PC-3 (cell line): ENCODE data around the gene AGAP5. TPM values are rescaled to one million over a fixed set of nuclear protein-coding genes. Genes with fewer than 3 reads are reported as not detected.

Experiments
- ATAC-seq: fragments of 200-7000 bp; cut with Tn5 transposase; 2 replicates; pipeline ENCODE4 v1.9.1; 2020; ENCODE audit warnings: mild to moderate bottlenecking, moderate library complexity
- BruUV-seq: library from RNA; stranded (reverse); fragments of 400-500 nt; replicated peaks from 2 replicates; lab custom pipeline; 2021; lab: Mats Ljungman, UMichigan
- CTCF ChIA-PET: fragments of 300-600 bp; sonication (Branson Sonifier 250); formaldehyde crosslinking; loops from one replicate; lab custom pipeline; 2022; ENCODE audit warnings: antibody characterized with exemption; lab: Charles Lee
- POLR2A ChIA-PET: fragments of 300-600 bp; sonication (Branson Sonifier 250); formaldehyde crosslinking; loops from one replicate; lab custom pipeline; 2022; ENCODE audit warnings: antibody characterized with exemption; ENCODE audit not compliant: unreplicated experiment; lab: Charles Lee
- DNase-seq: peaks from one replicate; pipeline ENCODE4 v3.0.0-alpha.2; 2015
- H2AFZ ChIP-seq: fragments of 300-600 bp; sonication (generic); 2 replicates; pipeline ENCODE4 v1.6.0; 2016; ENCODE audit warnings: antibody characterized with exemption, low read length
- H3F3A ChIP-seq: fragments of 300-600 bp; sonication (generic); one replicate; pipeline ENCODE4 v1.6.0; 2017; ENCODE audit warnings: antibody characterized with exemption, low read length, control low read depth, mild to moderate bottlenecking; ENCODE audit not compliant: unreplicated experiment
- H3K27ac ChIP-seq: fragments of 300-600 bp; sonication (generic); 2 replicates; pipeline ENCODE4 v1.5.1; 2016; ENCODE audit warnings: mild to moderate bottlenecking, low read length
- H3K27me3 ChIP-seq: fragments of 300-600 bp; sonication (generic); 2 replicates; pipeline ENCODE4 v1.6.1; 2016; ENCODE audit warnings: low read length, mixed read lengths
- H3K36me3 ChIP-seq: fragments of 300-600 bp; sonication (generic); 2 replicates; pipeline ENCODE4 v1.6.1; 2016; ENCODE audit warnings: low read depth, mixed run types, low read length, mixed read lengths
- H3K4me1 ChIP-seq: fragments of 300-600 bp; sonication (generic); 2 replicates; pipeline ENCODE4 v1.5.1; 2016; ENCODE audit warnings: low read length; ENCODE audit not compliant: insufficient read depth
- H3K4me2 ChIP-seq: fragments of 300-600 bp; sonication (generic); 2 replicates; pipeline ENCODE4 v1.6.0; 2016; ENCODE audit warnings: low read length
- H3K4me3 ChIP-seq: fragments of 300-600 bp; sonication (generic); 2 replicates; pipeline ENCODE4 v1.5.1; 2016; ENCODE audit warnings: mild to moderate bottlenecking, low read length, mixed read lengths
- H3K79me2 ChIP-seq: fragments of 300-600 bp; sonication (generic); 2 replicates; pipeline ENCODE4 v1.6.1; 2017; ENCODE audit warnings: low read length, mixed read lengths
- H3K9ac ChIP-seq: fragments of 300-600 bp; sonication (generic); 2 replicates; pipeline ENCODE4 v1.6.0; 2016; ENCODE audit warnings: mild to moderate bottlenecking, low read length
- H3K9me2 ChIP-seq: fragments of 300-600 bp; sonication (generic); replicated peaks from 2 replicates; pipeline ENCODE4 v1.6.1; 2016; ENCODE audit warnings: mixed run types, low read length, mixed read lengths
- H3K9me3 ChIP-seq: fragments of 300-600 bp; sonication (generic); 2 replicates; pipeline ENCODE4 v1.6.1; 2016; ENCODE audit warnings: low read length, mixed read lengths
- H4K20me1 ChIP-seq: fragments of 300-600 bp; sonication (generic); 2 replicates; pipeline ENCODE4 v1.6.1; 2016; ENCODE audit warnings: low read length, mixed read lengths
- CTCF ChIP-seq: fragments of 300-600 bp; sonication (generic); conservative IDR thresholded peaks from 2 replicates; pipeline ENCODE4 v1.5.1; 2017; ENCODE audit warnings: antibody characterized with exemption, low read depth, mild to moderate bottlenecking, low read length
- EZH2 ChIP-seq: fragments of 300-600 bp; sonication (generic); IDR thresholded peaks from one replicate; pipeline ENCODE4 v1.6.1; 2017; ENCODE audit warnings: antibody characterized with exemption, mild to moderate bottlenecking, low read length; ENCODE audit not compliant: unreplicated experiment
- EZH2phosphoT487 ChIP-seq: fragments of 300-600 bp; sonication (generic); IDR thresholded peaks from 2 replicates; pipeline ENCODE4 v1.6.1; 2018; ENCODE audit warnings: mild to moderate bottlenecking, antibody characterized with exemption, low read length, borderline replicate concordance
- intact Hi-C: fragments of 100-400 bp; cut with micrococcal nuclease; formaldehyde crosslinking; loops from 2 replicates; pipeline ENCODE4 v1.9.0; 2023
- total RNA-seq: library from RNA; depleted of rRNA; stranded (reverse); fragments of >200 nt; gene quantifications from 2 replicates; pipeline ENCODE4 v1.2.3, GENCODE V29; 2014

AGAP5 gene
- total RNA-seq, 1 experiment from 2014 or later: 15.0 TPM

GRCh38 chr10:73644767-73645166 is 53.1 kb downstream of the AGAP5 start:
- intact Hi-C loops: loop anchor here (1.0 to 2.0 kb wide), 6 partner anchors 19 to 381 kb away; no protein-coding TSS in a partner anchor
- H3K4me2 ChIP-seq: no peak overlapping the region
- H3K27ac ChIP-seq: no peak overlapping the region
- H3K4me1 ChIP-seq: no peaks in the 10 kb centered on the region
- no peak for DNase-seq
- H3K27me3 ChIP-seq: no peaks in the 10 kb centered on the region
- no peaks in the 10 kb centered on the region for H3K9me2 ChIP-seq
- H3K79me2 ChIP-seq: no peaks in the 10 kb centered on the region
- no peaks in the 10 kb centered on the region for H4K20me1 ChIP-seq
- no TSS peak for BruUV-seq
- no peak overlapping the region for H3K4me3 ChIP-seq
- ChIA-PET POLR2A (no interaction called here), CTCF (interaction anchor here (0.6 to 4.4 kb wide), 5 partner anchors 53 to 239 kb away, joined by 3 to 39 read pairs (median 8); no protein-coding TSS in a partner anchor)
- no peaks in the 10 kb centered on the region for H3K9me3 ChIP-seq
- H3K36me3 ChIP-seq: no peaks in the 10 kb centered on the region
- H2AFZ ChIP-seq: no peak overlapping the region
- no peak for ATAC-seq
- TF ChIP-seq EZH2phosphoT487: no peak
- no peak for TF ChIP-seq CTCF
- TF ChIP-seq EZH2: no peak
- H3K9ac ChIP-seq: no peak overlapping the region
- H3F3A ChIP-seq: no peaks in the 10 kb centered on the region

- TF ChIP-seq EZH2 (no peak), CTCF (peak; percentile 100)
- Histone ChIP-seq H3K27me3 (no peaks in the 10 kb centered on the region), H3K79me2 (no peaks in the 10 kb centered on the region), H3K4me2 (no peak overlapping the region), H4K20me1 (no peaks in the 10 kb centered on the region), H3K9ac (no peak overlapping the region), H2AFZ (peak overlapping the region; percentile 12), H3F3A (no peaks in the 10 kb centered on the region), H3K4me3 (no peak overlapping the region), H3K4me1 (no peaks in the 10 kb centered on the region), H3K36me3 (no peaks in the 10 kb centered on the region), H3K9me2 (no peaks in the 10 kb centered on the region), H3K9me3 (no peaks in the 10 kb centered on the region), H3K27ac (no peak overlapping the region)
- DNase-seq (peak; percentile 99), ATAC-seq (peak; percentile 86)
- intact Hi-C loops: loop anchor here (1.0 to 2.0 kb wide), 6 partner anchors 19 to 381 kb away; no protein-coding TSS in a partner anchor
- POLR2A ChIA-PET: no interaction called here
- CTCF ChIA-PET: interaction anchor here (0.6 to 4.4 kb wide), 9 partner anchors 43 to 1390 kb away, joined by 3 to 39 read pairs (median 4); partner anchors contain the start of gene PPP3CB
- no TSS peak for BruUV-seq
Measured at GRCh38 chr10:73644015-73644743, 53.7 kb downstream of the AGAP5 start.

- Histone ChIP-seq H3K4me3 (no peak overlapping the region), H3F3A (no peaks in the 10 kb centered on the region), H3K9ac (no peak overlapping the region), H3K4me1 (no peaks in the 10 kb centered on the region), H3K9me3 (no peaks in the 10 kb centered on the region), H3K27me3 (no peaks in the 10 kb centered on the region), H3K36me3 (no peaks in the 10 kb centered on the region), H3K4me2 (no peak overlapping the region), H4K20me1 (no peaks in the 10 kb centered on the region), H3K79me2 (no peaks in the 10 kb centered on the region), H3K9me2 (no peaks in the 10 kb centered on the region), H2AFZ (no peak overlapping the region), H3K27ac (no peak overlapping the region)
- ChIA-PET POLR2A (interaction anchor here (1.0 kb wide), 1 partner anchor 18 kb away, joined by 11 read pairs; no protein-coding TSS in a partner anchor), CTCF (interaction anchor here (0.6 to 4.4 kb wide), 7 partner anchors 42 to 1391 kb away, joined by 3 to 39 read pairs (median 4); partner anchors contain the start of gene PPP3CB)
- BruUV-seq: no TSS peak
- no peak for DNase-seq
- intact Hi-C loops: no loop called here
- no peak for ATAC-seq
- TF ChIP-seq CTCF (no peak), EZH2phosphoT487 (no peak), EZH2 (no peak)
Measured at GRCh38 chr10:73643362-73643761, 54.5 kb downstream of the AGAP5 start.
